GM12878 (cell line): ENCODE results near the gene MTF1. TPM values are rescaled to one million over a fixed set of nuclear protein-coding genes. Genes with fewer than 3 reads are reported as not detected.
"Not testable (repeated sequence)": the region's sequence is repeated elsewhere in the genome, so short reads cannot be mapped to it uniquely, and the experiment has no call there.

ENCODE experiments used
- ATAC-seq: fragments of 200-7000 bp; cut with Tn5 transposase; 3 replicates; pipeline ENCODE4 v1.9.1; 2020; ENCODE audit warnings: mild to moderate bottlenecking, moderate library complexity
- BruUV-seq: library from RNA; stranded (reverse); fragments of 400-500 nt; replicated peaks from 2 replicates; lab custom pipeline; 2021; lab: Mats Ljungman, UMichigan
- CTCF ChIA-PET: fragments of 300-600 bp; sonication (Branson Sonifier 250); formaldehyde crosslinking; extraction: SDS; loops from one replicate; lab custom pipeline; 2021; ENCODE audit warnings: inconsistent platforms; lab: Yijun Ruan, JAX
- POLR2A ChIA-PET: fragments of 350-600 bp; formaldehyde crosslinking; extraction: SDS; loops from one replicate; lab custom pipeline; 2021; ENCODE audit warnings: inconsistent platforms; lab: Charles Lee
- RAD21 ChIA-PET: fragments of 300-600 bp; sonication (Branson Sonifier 250); formaldehyde crosslinking; loops from one replicate; lab custom pipeline; 2023; ENCODE audit warnings: antibody characterized with exemption; ENCODE audit not compliant: unreplicated experiment; lab: Charles Lee
- SMC1A ChIA-PET: fragments of 300-600 bp; sonication (Branson Sonifier 250); formaldehyde crosslinking; loops from one replicate; lab custom pipeline; 2023; ENCODE audit not compliant: unreplicated experiment, uncharacterized antibody; lab: Charles Lee
- DNase-seq: peaks from one replicate; pipeline ENCODE4 v3.0.0-alpha.2; 2011; ENCODE audit warnings: low read depth, low spot score
- FAIRE-seq: peaks from 3 replicates; lab custom pipeline; 2011; peaks lifted over from hg19 to GRCh38; lab: Jason Lieb, UNC
- H2AFZ ChIP-seq: 2 replicates; pipeline ENCODE4 v1.6.0; 2011; ENCODE audit warnings: low read depth, low read length, control low read depth; ENCODE audit not compliant: control insufficient read depth
- H3K27ac ChIP-seq: 2 replicates; pipeline ENCODE4 v1.5.1; 2011; ENCODE audit warnings: control low read depth; ENCODE audit not compliant: control insufficient read depth, insufficient read depth
- H3K27me3 ChIP-seq, 2 experiments: replicated peaks in 1 of 2; 2 replicates each; pipeline versions ENCODE4 v1.6.0 to v1.6.1; 2011; ENCODE audit warnings: low read length in 1 of 2; ENCODE audit not compliant: control insufficient read depth in 2 of 2, insufficient read depth in 2 of 2
- H3K36me3 ChIP-seq, 2 experiments: 2 replicates each; pipeline ENCODE4 v1.5.1; 2011; ENCODE audit warnings: low read length in 1 of 2; ENCODE audit not compliant: control insufficient read depth in 2 of 2, insufficient read depth in 2 of 2
- H3K4me1 ChIP-seq: 2 replicates; pipeline ENCODE4 v1.6.1; 2011; ENCODE audit warnings: mild to moderate bottlenecking, low read length, moderate library complexity, mixed read lengths; ENCODE audit not compliant: control insufficient read depth, insufficient read depth
- H3K4me2 ChIP-seq: 2 replicates; pipeline ENCODE4 v1.6.0; 2011; ENCODE audit warnings: control low read depth; ENCODE audit not compliant: control insufficient read depth, insufficient read depth
- H3K4me3 ChIP-seq: fragments of 200-600 bp; sonication (generic); 2 replicates; pipeline ENCODE4 v1.5.1; 2016
- H3K79me2 ChIP-seq: 2 replicates; pipeline ENCODE4 v1.6.0; 2011; ENCODE audit warnings: low read length; ENCODE audit not compliant: control insufficient read depth, insufficient read depth
- H3K9ac ChIP-seq: 2 replicates; pipeline ENCODE4 v1.8.0; 2011; ENCODE audit warnings: low read length, control low read depth, mixed read lengths; ENCODE audit not compliant: control insufficient read depth, insufficient read depth
- H3K9me3 ChIP-seq: replicated peaks from 3 replicates; pipeline ENCODE4 v1.5.1; 2011; ENCODE audit warnings: mild to moderate bottlenecking, low read length; ENCODE audit not compliant: control insufficient read depth, insufficient read depth
- H4K20me1 ChIP-seq: 2 replicates; pipeline ENCODE4 v1.6.0; 2011; ENCODE audit not compliant: control insufficient read depth, insufficient read depth
- WGBS: methylation state at CpG from one replicate; pipeline ENCODE4 v1.1.6; 2016; ENCODE audit warnings: low lambda C conversion rate; ENCODE audit not compliant: insufficient replicate concordance, insufficient coverage; ENCODE audit errors: missing lambda C conversion rate; 5-methylcytosine and 5-hydroxymethylcytosine counted together
- in situ Hi-C: fragments of 300-500 bp; cut with MboI; formaldehyde crosslinking; loops from 9 replicates; pipeline ENCODE4 v1.14.3; 2018; ENCODE audit warnings: mixed read lengths
- intact Hi-C: fragments of 100-400 bp; cut with micrococcal nuclease; formaldehyde crosslinking; loops from one replicate; pipeline ENCODE4 v1.14.2; 2022; ENCODE audit not compliant: unreplicated experiment
- polyA plus RNA-seq, 11 experiments: library from polyadenylated mRNA; depleted of rRNA in 4 of 11; unstranded in 6 of 11; stranded (reverse) in 5 of 11; fragments of >200 nt; fragmentation: Nextera tagmentation in 4 of 11; fragmentation: Illumina TruSeq in 1 of 11; extraction: Ambion mirVana in 4 of 11; extraction: Trizol in 1 of 11; gene quantifications; 1 replicate in 1 of 11; 2 replicates in 10 of 11; pipeline versions ENCODE4 v1.2.1 to v1.2.3, GENCODE V29; 2011 to 2016; ENCODE audit warnings: inconsistent platforms in 2 of 11, missing spikeins in 2 of 11, low read depth in 1 of 11
- total RNA-seq, 4 experiments: library from RNA; depleted of rRNA in 3 of 4; stranded (reverse); fragments of >200 nt in 3 of 4; fragmentation: Illumina TruSeq in 1 of 4; extraction: Trizol in 1 of 4; gene quantifications; 2 replicates each; pipeline versions ENCODE4 v1.2.1 to v1.2.3, GENCODE V29; 2013 to 2021

Gene MTF1
- total and polyA plus RNA-seq, 10 of the 15 experiments (the other 5 are each of a cell fraction or from before 2014, with no cell fraction given) = 2.2 to 20.4 (median 6.7) TPM

DNA sequence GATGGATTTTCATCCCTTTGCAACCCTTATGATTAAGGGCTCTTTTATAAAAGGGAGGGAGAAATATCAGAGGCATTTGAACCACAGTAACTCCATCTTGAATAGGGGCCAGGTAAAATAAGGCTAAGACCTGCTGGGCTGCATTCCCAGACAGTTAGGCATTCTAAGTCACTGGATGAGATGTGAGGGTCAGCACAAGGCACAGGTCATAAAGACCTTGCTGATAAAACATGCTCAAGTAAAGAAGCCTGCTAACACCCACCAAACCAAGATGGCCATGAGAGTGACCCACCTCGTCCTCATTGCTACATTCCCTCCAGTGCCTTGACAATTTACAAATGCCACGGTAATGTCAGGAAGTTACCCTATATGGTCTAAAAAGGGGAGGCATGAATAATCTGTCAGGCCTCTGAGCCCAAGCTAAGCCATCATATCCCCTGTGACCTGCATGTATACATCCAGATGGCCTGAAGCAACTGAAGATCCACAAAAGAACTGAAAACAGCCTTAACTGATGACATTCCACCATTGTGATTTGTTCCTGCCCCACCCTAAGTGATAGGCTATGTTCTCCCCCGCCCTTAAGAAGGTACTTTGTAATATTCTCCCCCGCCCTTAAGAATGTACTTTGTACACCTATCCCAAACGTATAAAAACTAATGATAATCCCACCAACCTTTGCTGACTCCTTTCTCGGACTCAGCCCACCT lies 48.2 kb upstream of the MTF1 start:
- RAD21 ChIA-PET, FAIRE-seq: not testable (repeated sequence)

DNA sequence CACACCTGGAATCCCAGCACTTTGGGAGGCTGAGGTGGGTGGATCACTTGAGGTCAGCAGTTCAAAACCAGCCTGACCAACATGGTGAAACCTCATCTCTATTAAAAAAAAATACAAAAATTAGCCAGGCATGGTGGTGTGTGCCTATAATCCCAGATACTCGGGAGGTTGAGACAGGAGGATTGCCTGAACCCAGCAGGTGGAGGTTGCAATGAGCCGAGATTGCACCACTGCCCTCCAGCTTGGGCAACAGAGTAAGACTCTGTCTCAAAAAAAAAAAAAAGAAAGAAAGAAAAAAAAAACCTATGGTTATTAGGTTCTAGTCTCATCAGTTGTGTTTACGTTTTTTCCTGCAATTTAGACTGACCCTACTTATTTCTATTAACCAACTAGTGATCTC lies 47.2 kb upstream of the MTF1 start:
- H3K36me3 ChIP-seq, H3K79me2 ChIP-seq, H3K4me3 ChIP-seq, intact Hi-C loops, H3K9ac ChIP-seq, H3K27me3 ChIP-seq, H3K27ac ChIP-seq, ATAC-seq, H3K4me1 ChIP-seq, BruUV-seq, H2AFZ ChIP-seq, RAD21 ChIA-PET, DNase-seq, POLR2A ChIA-PET, H3K9me3 ChIP-seq, in situ Hi-C loops, H4K20me1 ChIP-seq, H3K4me2 ChIP-seq, FAIRE-seq: not testable (repeated sequence)
- ChIA-PET CTCF (interaction anchor here (1.9 kb wide), 1 partner anchor 16 kb away, joined by 9 read pairs; no protein-coding TSS in a partner anchor), SMC1A (interaction anchor here (1.0 to 1.7 kb wide), 4 partner anchors 12 to 42 kb away, joined by 3 to 7 read pairs (median 3); no protein-coding TSS in a partner anchor)
- 96% methylated on average over 2 of the region's 3 CpGs for WGBS

More for the DNA sequence above, 48.2 kb upstream of the MTF1 start:
- in situ Hi-C loops, H3K27ac ChIP-seq, BruUV-seq, intact Hi-C loops, POLR2A ChIA-PET, H3K79me2 ChIP-seq, H4K20me1 ChIP-seq, H3K4me3 ChIP-seq, DNase-seq, H2AFZ ChIP-seq, CTCF ChIA-PET, H3K27me3 ChIP-seq, H3K4me1 ChIP-seq, ATAC-seq, H3K36me3 ChIP-seq, H3K9ac ChIP-seq, H3K4me2 ChIP-seq: not testable (repeated sequence)
- SMC1A ChIA-PET = interaction anchor here (1.0 to 1.2 kb wide), 3 partner anchors 15 to 41 kb away, joined by 3 read pairs; no protein-coding TSS in a partner anchor
- 98% methylated on average over 6 of the region's 6 CpGs for WGBS
- peaks cover 15% of the 10 kb centered on the region for H3K9me3 ChIP-seq
